HG02623 (cell line): ENCODE data around the gene SLC49A4.

ENCODE experiments used
- ATAC-seq: cut with Tn5 transposase; IDR thresholded peaks from one replicate; pipeline ENCODE4 v1.9.1; 2021; ENCODE audit warnings: moderate library complexity; ENCODE audit not compliant: unreplicated experiment

SLC49A4 gene

DNA sequence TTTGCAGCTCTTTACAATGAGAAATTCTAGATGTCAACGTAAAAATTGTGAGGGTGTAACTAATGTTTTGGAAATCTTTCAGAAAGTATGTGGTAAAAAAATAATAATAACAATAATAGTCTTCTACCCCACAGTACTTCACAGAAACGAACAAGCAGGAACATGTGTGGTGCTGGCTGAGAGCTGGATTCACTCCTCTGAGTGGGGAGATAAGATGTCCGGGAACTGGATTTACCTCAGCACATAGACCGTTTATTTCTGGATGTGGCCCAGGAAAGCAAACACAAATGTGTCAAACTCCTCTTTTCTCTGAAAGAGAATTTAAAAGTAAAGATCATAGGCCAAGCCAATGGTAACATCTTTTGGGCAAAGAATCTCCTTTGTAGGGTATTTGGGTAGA lies 103.4 kb downstream of the SLC49A4 start:
- no peak for ATAC-seq

DNA sequence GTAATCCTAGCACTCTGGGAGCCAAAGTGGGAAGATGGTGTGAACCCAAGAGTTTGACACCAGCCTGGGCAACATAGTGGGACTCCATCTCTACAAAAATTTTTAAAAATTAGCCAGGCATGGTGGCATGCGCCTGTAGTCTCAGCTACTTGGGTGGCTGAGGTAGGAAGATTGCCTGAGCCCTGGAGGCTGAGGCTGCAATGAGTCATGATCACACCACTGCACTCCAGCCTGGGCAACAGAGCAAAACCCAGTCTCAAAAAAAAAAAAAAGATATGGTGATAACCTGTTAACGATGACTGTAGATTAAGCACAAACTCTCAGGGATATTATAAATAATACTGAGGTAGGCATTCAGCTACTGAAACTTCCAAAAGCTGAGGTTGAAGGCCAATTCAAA lies 107.5 kb downstream of the SLC49A4 start:
- ATAC-seq = no peak

DNA sequence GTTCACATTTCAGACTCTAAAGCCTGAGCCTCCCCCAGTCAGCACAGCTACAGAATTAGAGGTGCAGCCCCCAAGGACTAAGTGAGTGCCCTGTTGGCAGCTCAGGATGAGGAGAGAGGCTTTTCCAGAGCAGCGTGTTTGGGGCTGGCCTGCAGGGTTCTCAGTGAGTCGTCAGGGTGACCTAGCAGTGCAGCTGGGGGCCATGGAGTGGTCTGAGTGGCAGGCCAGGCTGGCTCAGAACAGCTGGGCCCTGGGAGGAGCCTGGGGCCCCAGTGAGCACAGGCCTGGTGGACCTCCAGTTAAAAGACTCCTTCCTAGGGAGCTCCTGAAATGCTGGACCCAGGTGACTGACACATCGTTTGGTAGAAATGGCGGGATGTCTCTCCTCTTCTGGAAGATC lies 108.3 kb downstream of the SLC49A4 start:
- no peak for ATAC-seq

DNA sequence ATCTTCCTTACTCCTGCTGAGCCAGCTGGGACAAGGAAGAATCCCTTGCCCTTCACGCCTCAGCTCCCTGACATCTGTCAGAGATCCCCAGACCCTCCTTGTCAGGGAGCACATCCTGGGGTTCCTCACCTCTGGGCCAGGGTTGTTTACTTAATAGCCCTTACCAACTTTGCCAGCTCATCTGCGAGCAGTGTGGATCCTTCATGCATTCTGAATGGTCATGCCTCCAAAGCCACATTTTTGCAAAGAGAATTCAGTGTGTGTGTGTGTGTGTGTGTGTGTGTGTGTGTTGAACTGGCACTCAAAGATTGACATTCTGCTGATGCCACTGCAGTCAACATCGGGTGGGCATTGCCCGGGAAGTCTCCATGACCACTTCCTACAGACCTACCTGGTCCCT lies 112.6 kb downstream of the SLC49A4 start:
- no peak for ATAC-seq

DNA sequence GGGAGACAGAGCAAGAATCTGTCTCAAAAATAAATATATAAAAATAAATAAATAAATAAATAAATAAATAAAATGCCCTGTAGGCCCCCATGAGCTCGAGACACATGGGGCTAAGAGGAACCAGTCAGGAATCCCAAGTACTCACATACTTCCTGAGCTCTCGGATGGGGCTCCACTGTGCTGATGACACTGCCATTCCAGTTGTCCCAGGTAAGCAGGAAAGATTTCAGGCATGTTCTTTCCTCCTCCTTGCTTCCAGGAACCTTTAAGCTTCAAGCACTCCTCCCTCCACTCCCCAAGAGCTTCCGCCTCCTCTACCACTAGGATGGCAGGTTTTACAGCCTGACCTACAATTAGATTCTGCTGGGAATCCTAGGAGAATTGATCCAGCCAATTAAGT lies 113.4 kb downstream of the SLC49A4 start:
- ATAC-seq = no peak

DNA sequence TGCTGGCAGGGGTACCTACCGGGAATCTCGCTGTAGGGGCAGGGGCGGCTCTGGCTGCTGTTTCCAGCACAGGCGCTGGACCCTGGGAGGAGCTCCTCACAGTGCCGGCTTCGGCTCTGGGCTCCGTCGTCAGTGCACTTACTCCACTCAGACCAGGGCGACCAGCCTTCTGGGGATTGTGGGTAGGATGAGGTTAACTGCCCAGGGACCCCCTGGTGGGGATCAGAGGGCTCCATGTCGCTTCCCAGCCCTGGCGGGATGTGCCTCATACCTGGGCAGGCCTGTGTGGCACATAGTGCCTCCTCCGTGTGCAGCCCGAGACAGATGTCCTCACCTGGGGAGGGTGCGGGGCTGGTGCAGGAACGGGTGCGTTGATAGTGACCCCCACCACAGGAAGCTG lies 117.0 kb downstream of the SLC49A4 start:
- no peak for ATAC-seq

DNA sequence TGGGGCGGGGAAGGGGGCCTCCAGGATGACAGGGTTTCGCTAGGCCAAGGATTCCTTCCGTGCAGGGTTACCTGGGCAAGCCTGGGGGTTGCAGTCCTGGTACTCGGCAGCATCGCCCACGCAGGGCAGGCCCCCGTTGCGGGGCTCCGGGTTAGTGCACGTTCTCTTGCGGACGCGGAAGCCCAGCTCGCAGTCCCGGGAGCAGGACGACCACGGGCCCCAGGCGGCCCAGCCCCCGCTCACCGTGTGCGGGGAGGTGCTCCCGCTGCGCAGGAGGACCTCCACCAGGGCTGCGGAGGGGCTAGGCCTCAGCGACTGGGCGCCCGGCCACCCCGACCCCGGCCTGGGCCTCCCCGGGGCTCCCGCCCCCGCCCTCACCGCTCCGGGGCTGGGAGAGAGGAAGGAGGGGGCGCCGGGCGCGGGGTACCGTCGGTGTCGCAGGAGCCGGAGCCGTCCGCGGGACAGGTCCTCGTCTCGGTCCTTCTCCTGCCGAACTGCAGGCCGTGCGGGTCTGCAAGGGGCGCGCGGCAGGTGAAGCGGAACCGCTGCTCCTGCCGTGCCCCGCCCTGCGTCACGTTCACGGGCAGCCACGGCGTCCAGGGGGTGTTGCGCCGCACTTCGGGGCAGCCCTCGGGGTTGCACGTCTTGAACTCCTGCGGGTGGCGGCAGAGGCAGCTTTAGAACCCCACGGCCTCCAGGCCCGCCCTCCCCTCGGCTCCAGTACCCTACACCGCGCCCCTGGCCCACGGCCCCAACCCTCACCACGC lies 118.1 kb downstream of the SLC49A4 start:
- no peak for ATAC-seq

DNA sequence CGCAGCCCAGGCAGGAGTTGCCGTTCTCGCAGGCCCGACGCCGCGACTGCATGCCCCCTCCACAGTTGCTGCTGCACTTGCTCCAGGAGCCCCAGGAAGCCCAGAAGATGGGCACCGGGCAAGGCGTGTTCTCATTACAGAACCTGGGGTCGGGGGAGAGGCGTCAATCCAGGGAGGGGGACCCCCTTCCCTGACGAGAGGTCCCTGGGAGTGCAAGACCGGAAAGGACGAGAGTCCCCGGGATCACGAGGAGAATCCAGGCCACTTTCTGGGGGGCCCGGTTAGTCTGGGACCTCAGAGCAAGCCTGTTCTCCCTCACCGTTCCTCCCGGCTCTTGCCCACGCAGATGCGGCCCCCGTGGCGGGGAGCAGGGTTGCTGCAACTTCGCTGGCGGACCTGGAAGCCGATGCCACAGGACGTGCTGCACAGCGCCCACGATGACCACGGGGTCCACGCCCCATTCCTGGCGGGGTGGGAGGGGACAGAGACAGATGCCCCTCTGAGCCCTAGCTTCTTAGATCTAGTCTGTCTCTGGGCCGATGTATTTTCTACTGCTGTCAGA lies 118.8 kb downstream of the SLC49A4 start:
- no peak for ATAC-seq

DNA sequence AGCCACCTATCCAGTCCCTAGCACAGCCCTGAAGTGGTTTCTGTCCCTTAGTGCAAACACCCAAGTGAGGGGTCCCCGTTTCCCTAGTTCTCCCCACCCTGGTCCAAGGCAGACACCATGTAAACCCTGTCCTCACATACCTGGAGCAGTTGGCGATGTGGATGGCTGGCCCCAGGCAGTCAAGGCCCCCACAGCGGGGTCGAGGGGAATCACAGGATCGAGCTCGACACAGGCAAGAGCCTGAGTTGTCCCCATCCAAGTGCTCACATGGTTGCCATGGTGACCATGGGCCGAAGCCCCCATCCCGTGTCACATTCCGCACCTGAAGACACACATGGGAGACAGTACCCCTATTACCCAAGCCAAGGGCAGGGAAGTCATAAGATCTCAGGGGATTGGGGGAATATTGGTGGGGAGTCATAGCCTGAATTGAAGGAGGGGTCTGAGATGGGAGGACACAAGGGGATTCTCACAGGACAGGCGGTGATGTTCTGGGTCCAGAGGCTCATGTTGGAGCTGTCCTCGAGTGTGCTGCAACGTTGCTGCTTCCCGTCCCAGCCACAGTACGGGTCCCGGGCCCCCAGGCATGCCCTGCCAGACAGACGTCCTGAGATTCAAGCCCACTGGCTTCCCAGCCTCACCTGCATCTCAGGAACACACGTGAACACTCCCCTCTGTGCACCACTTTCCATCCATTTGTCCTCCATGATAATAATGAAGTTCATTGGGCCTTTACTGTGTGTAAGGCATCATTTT lies 120.6 kb downstream of the SLC49A4 start:
- no peak for ATAC-seq

DNA sequence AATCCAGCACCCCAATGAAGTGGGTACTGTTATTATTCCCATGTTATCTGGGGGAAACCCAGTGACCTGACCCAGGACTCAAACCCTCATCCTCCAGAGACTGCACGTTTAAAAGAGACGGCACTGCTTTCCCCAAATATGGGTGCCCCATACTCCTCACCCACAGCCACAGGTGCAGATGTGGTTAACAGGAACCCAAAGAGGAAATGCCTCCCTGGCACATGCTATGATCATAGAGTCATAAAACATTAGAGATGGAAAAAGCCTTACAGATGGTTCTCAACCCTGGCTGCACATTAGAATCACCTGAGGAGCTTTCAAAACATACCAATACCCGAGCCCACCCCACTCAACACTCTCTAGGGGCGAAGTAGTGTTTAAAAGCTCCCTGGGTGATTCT lies 121.2 kb downstream of the SLC49A4 start:
- no peak for ATAC-seq

DNA sequence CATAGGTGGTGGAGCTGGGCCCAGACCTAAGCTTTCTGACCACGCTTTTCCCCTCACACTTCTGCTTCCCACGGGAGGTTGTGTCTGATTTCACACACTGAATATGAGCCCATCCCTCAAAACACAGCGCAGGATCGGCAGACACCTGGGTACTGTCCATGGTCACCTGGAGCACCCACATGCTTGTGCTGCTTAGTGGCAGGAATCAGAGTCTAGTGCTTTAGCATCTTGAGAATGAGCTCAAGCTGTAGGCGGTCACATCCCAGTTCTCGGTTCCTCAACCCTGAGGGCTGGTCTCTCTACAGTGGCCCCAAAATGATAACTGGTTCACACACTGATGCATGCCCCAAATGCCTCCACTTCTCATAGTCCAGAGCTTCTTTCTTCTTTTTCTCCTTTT lies 121.7 kb downstream of the SLC49A4 start:
- no peak for ATAC-seq

DNA sequence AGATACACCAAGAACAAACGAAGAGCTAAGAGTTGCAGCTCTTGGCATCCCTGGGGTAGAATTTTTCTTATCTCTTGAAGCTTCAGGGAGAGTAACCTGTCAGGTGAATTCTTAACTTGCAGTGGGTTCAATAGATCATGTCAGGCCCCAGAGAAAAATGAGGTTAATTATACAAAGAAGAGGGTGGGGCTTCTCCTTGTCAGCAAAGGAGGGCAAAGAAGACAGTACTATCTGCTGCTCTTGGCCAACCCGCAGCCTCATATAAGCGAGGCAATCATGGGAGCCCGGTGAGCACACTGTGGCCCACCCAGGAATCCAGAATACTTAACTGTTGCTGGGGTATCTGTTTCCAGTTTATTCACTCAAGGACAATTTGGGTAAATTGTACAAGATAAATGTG lies 122.5 kb downstream of the SLC49A4 start:
- ATAC-seq = no peak

DNA sequence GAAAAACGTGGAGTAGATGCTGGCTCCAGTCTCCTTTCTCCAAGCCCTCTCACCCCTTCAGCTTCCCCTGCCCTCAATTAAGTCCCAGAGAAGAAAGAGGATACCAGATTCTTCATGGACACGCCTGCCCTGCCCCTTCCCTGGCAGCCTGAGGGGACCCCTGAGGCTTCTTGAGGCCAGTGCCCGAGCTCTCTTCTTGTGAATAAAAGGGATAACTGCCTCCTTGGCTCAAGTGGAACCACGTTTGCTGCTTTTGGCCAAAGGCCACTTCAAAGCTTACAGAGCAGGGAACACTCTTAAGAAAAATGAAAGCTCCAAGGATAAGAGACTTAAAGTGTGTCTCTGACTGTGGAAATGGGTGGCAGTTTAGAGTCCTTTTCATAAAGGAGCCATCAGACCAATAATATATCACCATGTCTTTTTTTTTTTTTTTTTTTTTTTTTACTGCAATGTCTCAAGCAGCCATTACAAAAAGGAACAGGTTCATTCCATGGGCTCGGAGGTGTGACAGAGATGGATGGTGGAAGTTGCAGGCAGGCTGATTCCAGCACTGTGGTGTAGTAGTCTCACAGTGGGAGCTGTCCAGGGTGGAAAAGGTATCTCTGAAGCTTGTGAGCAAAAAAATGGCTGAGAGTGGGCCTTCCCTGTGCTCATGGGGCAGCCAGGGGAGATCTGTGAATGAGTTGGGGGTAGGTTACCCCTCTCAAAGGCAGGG lies 123.9 kb downstream of the SLC49A4 start:
- no peak for ATAC-seq

DNA sequence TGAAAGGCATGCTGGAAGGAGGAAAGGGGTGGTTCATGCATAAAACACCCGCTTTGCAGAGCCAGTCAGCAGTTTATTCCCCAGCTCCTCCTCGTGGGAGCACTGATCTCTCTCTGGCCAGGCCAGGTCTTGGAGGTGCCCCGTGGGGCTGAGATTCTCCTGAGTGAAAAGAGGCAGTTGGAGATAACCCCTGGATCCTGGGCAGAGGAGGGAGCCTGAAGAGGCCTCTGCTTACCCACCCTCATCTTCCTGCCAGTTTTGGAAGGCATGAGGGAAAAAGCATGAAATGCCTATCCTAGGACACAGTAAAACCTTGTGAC lies 124.4 kb downstream of the SLC49A4 start:
- ATAC-seq = no peak

DNA sequence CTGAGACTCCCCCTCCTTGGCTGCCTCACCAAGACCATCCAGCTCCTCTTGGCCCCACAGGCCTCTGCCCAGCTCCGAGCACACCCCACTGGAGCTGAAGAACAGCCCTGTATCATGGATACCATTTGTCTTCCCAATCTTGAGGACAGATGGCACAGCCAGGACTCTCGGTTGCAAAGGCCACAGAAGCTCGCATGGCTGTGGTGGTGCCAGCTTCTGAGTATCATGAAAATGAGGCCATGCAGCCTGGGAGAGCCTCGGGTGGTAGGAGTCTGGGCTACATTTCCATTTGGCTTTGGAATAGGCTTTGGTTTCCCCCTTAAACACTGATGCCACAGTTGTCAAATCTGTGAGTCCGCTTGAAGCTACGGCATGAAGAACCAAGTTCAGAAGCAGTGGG lies 126.1 kb downstream of the SLC49A4 start:
- no peak for ATAC-seq

DNA sequence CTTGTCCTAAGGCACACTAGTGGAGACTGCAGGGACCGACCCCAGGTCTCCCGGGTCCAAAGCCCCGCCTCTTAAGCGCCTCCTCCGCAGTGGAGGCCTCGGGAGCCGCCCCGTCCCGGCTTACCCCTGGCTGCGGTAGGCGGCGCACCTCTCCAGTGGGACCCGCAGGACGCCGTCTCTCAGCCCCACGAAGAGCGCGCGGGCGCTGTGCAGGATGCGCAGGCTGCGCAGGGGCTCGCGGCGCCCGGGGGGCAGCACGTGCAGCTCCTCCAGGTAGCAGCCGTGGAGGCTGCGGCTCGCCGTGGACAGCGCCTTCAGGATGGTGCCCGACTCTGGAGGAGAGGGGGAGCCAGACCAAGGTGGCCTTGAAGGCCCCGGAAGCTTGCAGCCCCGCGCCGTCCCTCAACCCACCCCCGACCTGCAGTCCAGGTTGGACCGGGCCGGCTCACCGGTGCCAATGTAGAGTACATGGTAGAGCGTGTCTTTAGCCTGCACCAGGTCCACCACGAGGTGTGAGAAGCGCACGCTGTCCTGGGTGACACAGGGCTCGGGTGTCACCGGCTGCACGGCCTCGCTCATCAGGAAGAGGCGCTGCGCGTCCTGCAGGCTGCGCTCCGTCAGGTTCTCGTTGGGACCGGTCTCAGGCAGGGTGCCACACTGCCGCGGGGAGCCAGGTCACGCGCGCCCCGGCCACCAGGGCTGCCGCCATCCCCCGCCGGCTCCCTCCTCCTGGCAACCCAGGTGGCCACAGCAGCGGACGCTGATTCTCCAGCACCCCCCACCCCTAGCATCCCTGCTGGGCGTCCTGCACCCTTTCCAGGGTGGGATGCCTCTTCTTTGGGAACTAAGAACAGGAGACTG lies 127.2 kb downstream of the SLC49A4 start:
- peak; percentile 45 for ATAC-seq

DNA sequence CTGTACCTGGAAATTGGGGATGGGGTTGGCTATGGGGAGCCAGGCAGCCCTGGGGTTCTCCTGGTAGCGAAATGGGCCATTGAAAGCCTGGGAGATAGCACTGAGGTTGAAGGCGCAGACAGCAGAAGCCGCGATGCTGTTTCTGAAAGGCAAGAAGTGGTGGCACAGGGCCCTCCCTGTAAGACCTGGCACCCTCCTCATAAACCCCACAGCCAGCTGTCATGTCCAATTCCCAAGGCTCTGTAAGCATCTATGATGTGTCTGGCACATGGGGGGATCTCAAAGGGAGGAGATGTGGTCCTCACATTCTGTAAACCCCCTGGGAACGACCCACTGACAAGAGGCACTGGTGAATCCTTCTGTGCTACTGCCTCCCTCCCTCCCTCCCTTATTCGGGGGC lies 128.7 kb downstream of the SLC49A4 start:
- no peak for ATAC-seq

DNA sequence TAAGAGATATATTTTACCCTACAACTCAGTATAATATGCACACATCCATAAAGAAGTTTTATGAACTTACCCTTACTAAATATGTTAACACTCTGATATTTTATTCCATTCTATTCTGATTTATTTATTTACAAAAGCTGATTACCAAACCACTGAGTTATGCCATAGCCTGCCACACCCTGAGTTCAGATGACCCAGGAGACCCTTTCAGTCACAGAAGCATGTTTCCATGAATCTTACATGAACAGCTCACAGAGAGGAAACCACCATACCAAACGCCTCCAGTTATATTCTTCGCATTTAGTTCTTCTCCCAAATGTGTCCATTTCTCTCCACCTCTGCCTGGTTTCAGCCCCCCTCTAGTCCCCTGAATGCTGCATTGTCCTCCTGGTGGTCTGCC lies 129.2 kb downstream of the SLC49A4 start:
- ATAC-seq = no peak

DNA sequence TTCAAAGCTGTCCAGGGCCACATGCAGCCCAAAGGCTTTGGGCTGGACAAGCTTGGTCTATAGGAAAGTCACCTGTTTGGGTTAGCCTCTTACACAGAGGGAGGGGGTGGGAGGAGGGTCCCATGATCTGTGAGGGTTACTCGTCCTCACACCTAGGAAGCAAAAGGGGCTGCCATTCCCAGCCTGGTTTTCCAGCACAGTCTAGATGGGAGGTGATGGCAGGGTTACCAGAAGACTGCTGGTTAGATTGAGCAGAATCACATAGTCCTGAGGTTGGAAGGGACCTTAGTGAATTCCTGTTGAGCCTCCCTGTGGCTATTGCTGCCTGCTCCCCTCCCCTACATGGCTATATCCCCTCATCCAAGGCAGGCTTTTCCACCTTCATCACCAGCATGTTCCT lies 130.9 kb downstream of the SLC49A4 start:
- no peak for ATAC-seq

DNA sequence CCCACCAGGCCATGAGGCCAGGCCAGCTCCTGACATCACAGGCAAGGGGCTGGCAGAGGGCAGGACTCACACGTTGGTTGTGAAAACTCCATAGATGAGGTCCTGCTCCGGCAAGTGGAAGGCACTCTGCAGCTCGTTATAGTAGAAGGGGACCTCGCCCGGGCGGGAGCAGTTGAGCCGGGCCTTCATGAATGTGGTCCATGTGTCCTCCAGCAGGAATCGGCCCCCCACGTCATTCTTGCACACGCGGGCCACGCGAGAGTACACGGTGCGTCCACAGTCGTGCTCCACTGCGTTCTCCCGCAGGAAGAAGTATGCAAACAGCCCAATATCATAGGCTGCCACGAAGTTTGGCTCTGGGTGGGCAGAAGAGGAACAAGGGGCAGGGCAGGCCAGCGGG lies 131.5 kb downstream of the SLC49A4 start:
- no peak for ATAC-seq

DNA sequence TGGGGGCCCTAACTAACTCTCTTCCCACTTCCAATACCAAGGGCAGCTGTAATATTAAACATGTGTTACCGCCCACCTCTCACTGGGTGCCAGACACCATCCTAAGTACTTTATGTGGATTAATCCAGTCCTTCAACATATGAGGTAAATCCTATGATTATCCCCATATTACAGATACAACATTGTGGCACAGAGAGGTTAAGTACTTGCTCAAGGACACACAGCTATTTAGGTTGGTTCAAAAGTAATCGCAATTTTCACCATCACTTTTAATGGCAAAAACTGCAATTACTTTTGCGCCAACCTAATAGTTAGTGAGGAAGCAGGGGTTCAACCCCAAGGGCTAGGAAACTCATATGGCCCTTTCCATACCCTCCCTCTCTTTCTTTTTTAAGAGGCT lies 131.9 kb downstream of the SLC49A4 start:
- no peak for ATAC-seq
